ENCODE data around the gene BRME1.

The BRME1 gene

GRCh38 chr19:13880059-13881043 is 25.6 kb downstream of the BRME1 start:
- peak overlapping the region in 1 of 2 experiments; percentile 50; a peak in 2 of 4 replicates for H3K4me3 ChIP-seq (ENCODE audit: low read depth in 1 of 2, low read length in 2 of 2)
- peak overlapping the region; percentile 42 for H2AFZ ChIP-seq (ENCODE audit: low read depth, low read length)
- peak; percentile 97 for DNase-seq
- H3K27ac ChIP-seq (ENCODE audit: low read length): peak overlapping the region; percentile 99
- peak overlapping the region; percentile 76 for H3K4me2 ChIP-seq (ENCODE audit: insufficient read depth, low read length)
- H4K20me1 ChIP-seq (ENCODE audit: insufficient read depth, low read length): peaks cover 4% of the 10 kb centered on the region; the same call in 1 of the 2 replicates
- H3K79me2 ChIP-seq (ENCODE audit: insufficient read depth, low read length): 0 out of 2 replicates have a peak, but pooled peaks cover 4% of the 10 kb centered on the region
- no peak for TF ChIP-seq EZH2 (IDR thresholded peaks at IDR 0.05; ENCODE audit: borderline replicate concordance, low read depth, low read length, severe bottlenecking)
- peak; percentile 99 for TF ChIP-seq CTCF (IDR thresholded peaks at IDR 0.05; ENCODE audit: borderline replicate concordance, extremely low read depth, low read length, poor library complexity, severe bottlenecking)
- H3K36me3 ChIP-seq (ENCODE audit: insufficient read depth, low read length): peaks cover 4% of the 10 kb centered on the region; the same call in 1 of the 2 replicates
- H3K27me3 ChIP-seq (ENCODE audit: insufficient read depth, low read length, poor library complexity): no peaks in the 10 kb centered on the region
- H3K9ac ChIP-seq (ENCODE audit: low read depth, low read length): peak overlapping the region; percentile 55
- H3K9me3 ChIP-seq (ENCODE audit: insufficient read depth, low read length, severe bottlenecking): no peaks in the 10 kb centered on the region
- peak; percentile 72 for ATAC-seq (ENCODE audit: insufficient read depth, low read depth)
- H3K4me1 ChIP-seq (ENCODE audit: insufficient read depth, low read length): peaks cover 52% of the 10 kb centered on the region

GRCh38 chr19:13877303-13877702 is 28.6 kb downstream of the BRME1 start:
- H2AFZ ChIP-seq (ENCODE audit: low read depth, low read length): no peak overlapping the region
- no peaks in the 10 kb centered on the region for H3K27me3 ChIP-seq (ENCODE audit: insufficient read depth, low read length, poor library complexity)
- peaks cover 7% of the 10 kb centered on the region for H3K36me3 ChIP-seq (ENCODE audit: insufficient read depth, low read length)
- peaks cover 14% of the 10 kb centered on the region; the same call in 1 of the 2 replicates for H4K20me1 ChIP-seq (ENCODE audit: insufficient read depth, low read length)
- no peak overlapping the region for H3K4me3 ChIP-seq (ENCODE audit: low read depth in 1 of 2, low read length in 2 of 2)
- TF ChIP-seq EZH2 (IDR thresholded peaks at IDR 0.05; ENCODE audit: borderline replicate concordance, low read depth, low read length, severe bottlenecking) (no peak), CTCF (IDR thresholded peaks at IDR 0.05; ENCODE audit: borderline replicate concordance, extremely low read depth, low read length, poor library complexity, severe bottlenecking) (no peak)
- peaks cover 30% of the 10 kb centered on the region for H3K4me1 ChIP-seq (ENCODE audit: insufficient read depth, low read length)
- no peak overlapping the region for H3K27ac ChIP-seq (ENCODE audit: low read length)
- peaks cover 13% of the 10 kb centered on the region for H3K79me2 ChIP-seq (ENCODE audit: insufficient read depth, low read length)
- H3K9ac ChIP-seq (ENCODE audit: low read depth, low read length): no peak overlapping the region
- no peak overlapping the region for H3K4me2 ChIP-seq (ENCODE audit: insufficient read depth, low read length)
- no peak for ATAC-seq (ENCODE audit: insufficient read depth, low read depth)
- no peak for DNase-seq
- no peaks in the 10 kb centered on the region for H3K9me3 ChIP-seq (ENCODE audit: insufficient read depth, low read length, severe bottlenecking)

- H3K79me2 ChIP-seq (ENCODE audit: insufficient read depth, low read length): peaks cover 14% of the 10 kb centered on the region
- no peak within 1 kb of the TSS for H3K4me3 ChIP-seq (ENCODE audit: low read depth in 1 of 2, low read length in 2 of 2)
- H3K27me3 ChIP-seq (ENCODE audit: insufficient read depth, low read length, poor library complexity): no peaks in the 10 kb centered on the region
- H3K9me3 ChIP-seq (ENCODE audit: insufficient read depth, low read length, severe bottlenecking): no peaks in the 10 kb centered on the region
- TF ChIP-seq EZH2 (IDR thresholded peaks at IDR 0.05; ENCODE audit: borderline replicate concordance, low read depth, low read length, severe bottlenecking): no peak
- TF ChIP-seq CTCF (IDR thresholded peaks at IDR 0.05; ENCODE audit: borderline replicate concordance, extremely low read depth, low read length, poor library complexity, severe bottlenecking): no peak
- no peak within 1 kb of the TSS for H3K27ac ChIP-seq (ENCODE audit: low read length)
- H3K4me2 ChIP-seq (ENCODE audit: insufficient read depth, low read length): no peak within 1 kb of the TSS
- no peak for ATAC-seq (ENCODE audit: insufficient read depth, low read depth)
- H4K20me1 ChIP-seq (ENCODE audit: insufficient read depth, low read length): peaks cover 15% of the 10 kb centered on the region; the same call in 1 of the 2 replicates
- H3K4me1 ChIP-seq (ENCODE audit: insufficient read depth, low read length): peaks cover 26% of the 10 kb centered on the region
- no peak within 1 kb of the TSS for H3K9ac ChIP-seq (ENCODE audit: low read depth, low read length)
- H3K36me3 ChIP-seq (ENCODE audit: insufficient read depth, low read length): peaks cover 7% of the 10 kb centered on the region
- no peak within 1 kb of the TSS for H2AFZ ChIP-seq (ENCODE audit: low read depth, low read length)
- DNase-seq: no peak
Observed at GRCh38 chr19:13876834-13877233, 29.1 kb downstream of the BRME1 start, which contains the start of gene NANOS3. Gene NANOS3, plus strand, starts transcription at chr19:13877134. Its CDS starts 115 bp downstream, at chr19:13877249.
